ENCODE data around the gene ASPRV1.

Gene ASPRV1

DNA sequence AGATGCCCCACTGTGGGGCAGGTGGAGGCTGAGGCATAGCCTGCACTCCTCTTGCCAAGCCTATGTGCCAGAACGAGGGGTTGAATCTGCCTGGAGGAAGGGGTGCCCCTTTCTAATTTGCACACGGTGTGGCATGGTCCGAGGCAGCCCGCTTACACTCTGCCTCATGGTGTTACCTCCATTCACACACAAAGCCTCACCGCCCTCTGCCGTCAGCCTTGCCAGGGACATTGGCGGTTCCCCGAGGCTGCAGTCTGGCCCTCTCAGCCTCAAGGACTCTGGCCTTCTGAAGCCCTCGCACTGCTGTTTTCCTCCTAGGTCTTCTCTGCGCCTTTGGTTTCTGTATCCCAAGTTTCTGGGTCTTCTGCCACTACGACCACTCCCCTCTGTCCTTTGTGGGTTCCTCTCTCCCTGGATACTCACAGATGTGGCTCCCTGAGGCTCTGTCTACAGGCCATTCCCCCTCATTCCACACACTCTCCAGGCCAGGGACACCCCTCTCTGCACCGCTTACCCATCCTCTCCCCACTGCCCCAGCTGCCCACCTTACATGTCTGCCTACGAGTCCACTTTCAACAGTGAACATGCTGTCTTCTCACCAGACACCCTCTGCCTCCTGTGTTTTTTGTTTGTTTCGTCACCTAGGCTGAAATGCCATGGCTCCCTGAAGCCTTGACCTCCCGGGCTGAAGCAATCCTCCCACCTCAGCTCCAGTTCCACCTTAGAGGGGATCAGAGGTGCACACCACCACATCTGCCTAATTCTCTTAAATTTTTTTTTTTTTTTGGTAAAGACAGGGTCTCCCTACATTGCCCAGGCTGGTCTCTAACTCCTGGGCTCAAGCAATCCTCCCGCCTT lies 7.9 kb upstream of the ASPRV1 start:
- Histone ChIP-seq H3K4me3 (ENCODE audit: low read depth, low read length) (no peak overlapping the region), H3K9ac (ENCODE audit: low read depth, low read length) (no peak overlapping the region), H3K9me3 (ENCODE audit: control insufficient read depth, insufficient read depth, low read length) (no peaks in the 10 kb centered on the region), H3K36me3 (ENCODE audit: control insufficient read depth, insufficient read depth, low read length) (no peaks in the 10 kb centered on the region), H3K27me3 (ENCODE audit: control insufficient read depth, insufficient read depth, low read length) (no peaks in the 10 kb centered on the region), H3K4me1 (ENCODE audit: control insufficient read depth, insufficient read depth, low read length) (no peaks in the 10 kb centered on the region)

DNA sequence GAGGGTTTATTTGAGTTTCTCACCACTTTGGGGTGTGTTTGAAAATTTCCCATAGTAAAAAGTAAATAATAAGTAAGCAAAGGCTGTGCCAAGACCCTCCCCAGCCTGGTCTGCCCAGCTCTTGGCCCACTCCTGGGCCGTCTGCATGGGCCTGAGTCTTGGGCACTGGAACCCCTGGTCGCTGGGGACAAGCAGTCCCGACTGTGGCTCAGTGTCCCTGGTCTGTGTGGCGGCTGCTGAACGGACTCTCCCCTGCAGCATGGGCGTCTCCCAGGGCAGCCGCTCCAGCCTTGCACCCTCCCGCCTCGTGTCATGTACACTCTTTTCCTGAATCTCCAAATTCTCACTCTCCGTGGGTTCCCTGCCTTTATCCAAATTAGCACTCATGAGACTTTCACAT lies 7.2 kb upstream of the ASPRV1 start:
- Histone ChIP-seq H3K4me1 (ENCODE audit: control insufficient read depth, insufficient read depth, low read length) (peaks cover 5% of the 10 kb centered on the region), H3K27me3 (ENCODE audit: control insufficient read depth, insufficient read depth, low read length) (no peaks in the 10 kb centered on the region), H3K9me3 (ENCODE audit: control insufficient read depth, insufficient read depth, low read length) (no peaks in the 10 kb centered on the region), H3K36me3 (ENCODE audit: control insufficient read depth, insufficient read depth, low read length) (no peaks in the 10 kb centered on the region), H3K9ac (ENCODE audit: low read depth, low read length) (no peak overlapping the region), H3K4me3 (ENCODE audit: low read depth, low read length) (no peak overlapping the region)

GRCh38 chr2:69966496-69966895 lies 5.1 kb upstream of the ASPRV1 start:
- Histone ChIP-seq H3K36me3 (ENCODE audit: control insufficient read depth, insufficient read depth, low read length) (no peaks in the 10 kb centered on the region), H3K4me1 (ENCODE audit: control insufficient read depth, insufficient read depth, low read length) (peaks cover 8% of the 10 kb centered on the region), H3K27me3 (ENCODE audit: control insufficient read depth, insufficient read depth, low read length) (no peaks in the 10 kb centered on the region), H3K9ac (ENCODE audit: low read depth, low read length) (no peak overlapping the region), H3K4me3 (ENCODE audit: low read depth, low read length) (no peak overlapping the region), H3K9me3 (ENCODE audit: control insufficient read depth, insufficient read depth, low read length) (no peaks in the 10 kb centered on the region)

- Histone ChIP-seq H3K9me3 (ENCODE audit: control insufficient read depth, insufficient read depth, low read length) (no peaks in the 10 kb centered on the region), H3K36me3 (ENCODE audit: control insufficient read depth, insufficient read depth, low read length) (no peaks in the 10 kb centered on the region), H3K4me1 (ENCODE audit: control insufficient read depth, insufficient read depth, low read length) (peaks cover 8% of the 10 kb centered on the region), H3K4me3 (ENCODE audit: low read depth, low read length) (no peak overlapping the region), H3K9ac (ENCODE audit: low read depth, low read length) (no peak overlapping the region), H3K27me3 (ENCODE audit: control insufficient read depth, insufficient read depth, low read length) (no peaks in the 10 kb centered on the region)
Measured at GRCh38 chr2:69965756-69966445, 4.5 kb upstream of the ASPRV1 start.

GRCh38 chr2:69964353-69964841 lies 3.0 kb upstream of the ASPRV1 start:
- Histone ChIP-seq H3K9me3 (ENCODE audit: control insufficient read depth, insufficient read depth, low read length) (no peaks in the 10 kb centered on the region), H3K9ac (ENCODE audit: low read depth, low read length) (no peak overlapping the region), H3K4me1 (ENCODE audit: control insufficient read depth, insufficient read depth, low read length) (peaks cover 8% of the 10 kb centered on the region), H3K36me3 (ENCODE audit: control insufficient read depth, insufficient read depth, low read length) (no peaks in the 10 kb centered on the region), H3K27me3 (ENCODE audit: control insufficient read depth, insufficient read depth, low read length) (no peaks in the 10 kb centered on the region), H3K4me3 (ENCODE audit: low read depth, low read length) (no peak overlapping the region)

DNA sequence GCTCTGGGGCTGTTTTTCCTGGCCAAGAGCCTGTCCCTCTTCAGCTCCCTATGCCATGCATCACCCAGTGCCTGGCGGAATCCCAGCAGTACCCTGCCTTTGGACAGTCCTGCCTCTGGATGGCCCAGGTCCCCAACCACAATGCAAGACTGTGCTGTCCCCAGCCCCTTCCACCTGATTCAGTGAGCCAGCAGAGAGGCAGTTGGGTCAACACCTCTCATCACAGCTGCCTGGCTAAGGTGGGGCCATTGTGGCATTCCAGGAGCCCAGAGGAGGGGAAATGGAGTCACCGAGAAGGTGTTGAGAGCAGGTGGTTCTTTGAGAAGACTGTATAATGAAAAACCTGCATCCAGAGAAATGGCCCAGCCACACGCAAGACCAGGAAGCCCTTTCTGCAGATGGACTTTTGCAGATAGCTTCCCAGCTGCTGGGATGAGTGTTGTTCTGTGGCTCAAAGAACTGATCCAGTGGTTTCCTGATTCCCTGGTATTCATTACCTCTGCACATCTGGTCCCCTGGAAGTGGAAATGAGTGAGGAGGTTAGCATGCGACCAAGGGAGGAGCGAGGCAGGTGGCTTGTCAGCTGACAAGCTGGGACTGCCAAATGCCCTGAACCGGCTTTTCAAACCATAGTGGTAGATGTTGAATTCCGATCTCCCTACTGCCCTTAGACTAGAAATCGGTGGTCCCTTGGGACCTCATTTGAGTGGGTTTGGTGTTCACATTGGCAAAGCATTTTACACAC lies 1.7 kb upstream of the ASPRV1 start:
- Histone ChIP-seq H3K4me3 (ENCODE audit: low read depth, low read length) (no peak overlapping the region), H3K9ac (ENCODE audit: low read depth, low read length) (no peak overlapping the region), H3K27me3 (ENCODE audit: control insufficient read depth, insufficient read depth, low read length) (no peaks in the 10 kb centered on the region), H3K9me3 (ENCODE audit: control insufficient read depth, insufficient read depth, low read length) (no peaks in the 10 kb centered on the region), H3K36me3 (ENCODE audit: control insufficient read depth, insufficient read depth, low read length) (no peaks in the 10 kb centered on the region), H3K4me1 (ENCODE audit: control insufficient read depth, insufficient read depth, low read length) (peaks cover 8% of the 10 kb centered on the region)

GRCh38 chr2:69960821-69961220 lies 610 bp downstream of the ASPRV1 start:
- Histone ChIP-seq H3K36me3 (ENCODE audit: control insufficient read depth, insufficient read depth, low read length) (no peaks in the 10 kb centered on the region), H3K9ac (ENCODE audit: low read depth, low read length) (no peak overlapping the region), H3K4me3 (ENCODE audit: low read depth, low read length) (no peak overlapping the region), H3K27me3 (ENCODE audit: control insufficient read depth, insufficient read depth, low read length) (no peaks in the 10 kb centered on the region), H3K4me1 (ENCODE audit: control insufficient read depth, insufficient read depth, low read length) (peaks cover 8% of the 10 kb centered on the region), H3K9me3 (ENCODE audit: control insufficient read depth, insufficient read depth, low read length) (no peaks in the 10 kb centered on the region)

DNA sequence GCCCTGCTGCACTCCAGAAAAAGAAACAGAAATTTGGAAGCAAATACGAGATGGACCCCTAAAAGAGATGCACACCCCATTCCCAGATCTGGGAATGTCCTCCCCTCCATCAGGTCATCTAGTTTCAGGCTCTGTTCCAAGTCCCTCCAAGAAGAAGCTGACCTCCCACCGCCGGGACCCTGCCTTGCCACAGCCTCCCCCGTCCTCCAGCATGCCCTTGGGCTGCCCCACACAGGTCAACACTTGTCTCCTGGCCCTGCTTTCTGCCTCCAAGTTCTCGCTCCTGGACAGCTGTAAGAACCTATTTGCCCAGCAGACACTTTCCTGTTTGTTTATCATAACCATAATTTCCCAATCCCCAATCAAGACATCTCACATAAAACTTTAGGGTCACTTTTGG lies 2.0 kb downstream of the ASPRV1 start:
- Histone ChIP-seq H3K27me3 (ENCODE audit: control insufficient read depth, insufficient read depth, low read length) (no peaks in the 10 kb centered on the region), H3K9me3 (ENCODE audit: control insufficient read depth, insufficient read depth, low read length) (no peaks in the 10 kb centered on the region), H3K9ac (ENCODE audit: low read depth, low read length) (no peak overlapping the region), H3K36me3 (ENCODE audit: control insufficient read depth, insufficient read depth, low read length) (no peaks in the 10 kb centered on the region), H3K4me3 (ENCODE audit: low read depth, low read length) (no peak overlapping the region), H3K4me1 (ENCODE audit: control insufficient read depth, insufficient read depth, low read length) (peaks cover 8% of the 10 kb centered on the region)

DNA sequence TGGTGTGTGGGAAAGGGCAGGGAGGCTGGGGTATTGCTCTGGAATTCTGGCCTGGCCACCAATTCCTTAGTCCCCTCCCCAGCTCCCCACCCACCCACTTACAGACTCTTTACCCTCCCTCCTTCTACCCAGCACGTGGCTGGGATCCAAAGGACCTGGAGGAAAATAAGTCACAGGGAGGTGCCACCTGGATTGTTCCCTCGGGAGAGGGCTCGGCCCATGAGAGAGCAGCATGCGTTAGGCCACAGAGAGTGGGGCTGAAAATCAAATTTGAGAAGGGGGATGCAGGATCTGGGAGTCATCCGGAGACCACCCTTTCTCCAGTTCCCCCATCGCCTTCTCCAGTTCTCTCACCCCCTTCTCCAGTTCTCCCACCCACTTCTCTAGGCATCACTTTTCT lies 3.0 kb downstream of the ASPRV1 start:
- no peaks in the 10 kb centered on the region for H3K27me3 ChIP-seq (ENCODE audit: control insufficient read depth, insufficient read depth, low read length)
- no peak overlapping the region for H3K4me3 ChIP-seq (ENCODE audit: low read depth, low read length)
- H3K9me3 ChIP-seq (ENCODE audit: control insufficient read depth, insufficient read depth, low read length) = no peaks in the 10 kb centered on the region
- peaks cover 2% of the 10 kb centered on the region for H3K4me1 ChIP-seq (ENCODE audit: control insufficient read depth, insufficient read depth, low read length)
- H3K9ac ChIP-seq (ENCODE audit: low read depth, low read length) = no peak overlapping the region
- no peaks in the 10 kb centered on the region for H3K36me3 ChIP-seq (ENCODE audit: control insufficient read depth, insufficient read depth, low read length)

DNA sequence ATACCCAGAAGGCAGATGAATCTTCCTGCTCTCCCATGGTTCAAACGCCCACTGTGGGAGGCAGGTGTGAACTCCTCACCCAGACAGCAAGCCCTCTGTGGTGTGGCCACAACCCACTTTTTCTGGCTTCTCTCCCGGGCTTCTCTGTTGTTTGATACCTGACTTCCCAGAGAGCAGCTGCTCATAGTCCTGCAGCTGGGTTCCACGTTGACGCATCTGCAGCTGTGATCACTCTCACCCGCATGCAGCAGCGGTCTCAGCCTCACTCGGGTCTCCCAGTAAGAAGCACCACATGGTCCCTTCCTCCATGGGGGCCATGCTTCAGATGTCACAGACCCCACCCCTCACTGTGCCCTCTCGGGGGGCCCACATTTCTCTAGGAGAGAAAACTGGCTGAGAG lies 3.5 kb downstream of the ASPRV1 start:
- H3K9me3 ChIP-seq (ENCODE audit: control insufficient read depth, insufficient read depth, low read length) = no peaks in the 10 kb centered on the region
- H3K9ac ChIP-seq (ENCODE audit: low read depth, low read length) = no peak overlapping the region
- no peaks in the 10 kb centered on the region for H3K4me1 ChIP-seq (ENCODE audit: control insufficient read depth, insufficient read depth, low read length)
- H3K27me3 ChIP-seq (ENCODE audit: control insufficient read depth, insufficient read depth, low read length) = no peaks in the 10 kb centered on the region
- no peaks in the 10 kb centered on the region for H3K36me3 ChIP-seq (ENCODE audit: control insufficient read depth, insufficient read depth, low read length)
- H3K4me3 ChIP-seq (ENCODE audit: low read depth, low read length) = no peak overlapping the region

DNA sequence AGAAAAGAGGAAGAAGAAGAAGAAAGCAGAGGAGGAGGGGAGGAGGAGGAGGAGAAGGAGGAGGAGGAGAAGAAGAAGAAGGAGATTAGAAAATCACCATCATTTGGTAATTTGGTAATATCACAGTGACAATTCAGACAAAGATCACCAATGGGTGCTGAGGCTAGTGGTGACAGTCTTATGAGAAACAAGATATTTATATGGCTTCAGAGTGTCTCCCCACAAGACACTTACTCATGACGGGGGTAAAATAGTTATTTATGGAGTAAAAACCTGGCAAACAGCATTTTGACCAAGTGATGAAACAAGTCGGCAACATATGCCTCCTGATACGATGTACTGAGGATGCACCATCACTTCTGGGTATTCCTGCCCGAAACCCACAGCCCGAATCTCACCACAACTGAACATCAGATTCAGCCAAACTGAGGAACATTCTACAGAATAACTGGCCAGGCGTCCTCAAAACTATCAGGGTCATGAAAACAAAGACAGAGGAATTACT lies 4.9 kb downstream of the ASPRV1 start:
- H3K4me3 ChIP-seq (ENCODE audit: low read depth, low read length) = no peak overlapping the region
- no peaks in the 10 kb centered on the region for H3K27me3 ChIP-seq (ENCODE audit: control insufficient read depth, insufficient read depth, low read length)
- no peak overlapping the region for H3K9ac ChIP-seq (ENCODE audit: low read depth, low read length)
- H3K4me1 ChIP-seq (ENCODE audit: control insufficient read depth, insufficient read depth, low read length) = no peaks in the 10 kb centered on the region
- no peaks in the 10 kb centered on the region for H3K36me3 ChIP-seq (ENCODE audit: control insufficient read depth, insufficient read depth, low read length)
- H3K9me3 ChIP-seq (ENCODE audit: control insufficient read depth, insufficient read depth, low read length) = no peaks in the 10 kb centered on the region
